CD4-positive, alpha-beta T cell treated with Interleukin-6 at 100 ng/mL for 8 hours (primary cell): ENCODE measurements around the gene PI4KA.

Experiments used
- DNase-seq: peaks from one replicate; pipeline ENCODE4 v3.0.0-alpha.2; 2020; ENCODE audit warnings: mixed read lengths, low spot score

PI4KA gene

DNA sequence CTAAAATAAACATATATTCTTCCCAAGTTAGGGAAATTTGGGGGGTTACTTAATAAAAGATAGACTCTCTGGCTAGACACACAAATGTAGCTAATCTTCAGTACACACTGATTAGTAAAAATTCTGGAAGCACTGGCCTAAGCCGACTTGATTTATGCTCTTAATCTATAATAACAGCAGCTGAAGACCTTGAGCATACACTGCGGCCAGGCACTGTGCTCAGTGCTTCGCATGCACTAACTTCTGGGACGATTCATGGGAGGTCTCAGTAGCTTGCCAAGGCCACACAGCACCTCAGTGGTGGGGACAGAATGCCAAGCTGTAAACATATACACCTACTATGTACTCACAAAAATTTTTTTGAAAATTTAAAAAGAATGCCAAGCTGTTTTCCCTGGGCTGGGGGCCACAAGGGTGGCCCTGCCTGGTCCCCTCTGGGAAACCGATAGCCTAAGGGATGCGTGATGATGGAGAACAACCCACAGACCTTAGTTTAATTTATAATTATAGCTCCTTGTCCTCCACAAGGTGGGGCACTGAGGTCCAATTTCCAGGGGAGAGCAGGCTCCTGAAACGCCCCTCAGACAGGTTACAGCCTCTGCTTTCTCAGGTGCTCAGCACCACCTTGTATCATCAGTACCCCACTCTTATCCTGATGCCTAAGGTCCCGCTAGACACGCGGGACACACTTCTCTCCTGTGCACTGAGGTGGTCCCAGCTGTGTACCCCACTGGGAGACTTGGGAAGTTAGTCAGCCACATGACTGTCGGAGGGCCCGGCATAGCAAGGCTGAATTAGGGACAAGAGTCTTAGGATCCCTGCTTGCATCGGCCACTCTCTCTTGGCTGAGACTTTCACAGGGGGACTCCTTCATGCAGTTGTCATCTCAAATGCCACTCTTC lies 64.6 kb downstream of the PI4KA start:
- DNase-seq = no peak

- DNase-seq = no peak
Measured at GRCh38 chr22:20792966-20793728, 65.5 kb downstream of the PI4KA start.

- DNase-seq = no peak
Measured at GRCh38 chr22:20792221-20792965, 66.2 kb downstream of the PI4KA start.

- DNase-seq = no peak
Measured at GRCh38 chr22:20788627-20789344, 69.8 kb downstream of the PI4KA start.

GRCh38 chr22:20787746-20788626 lies 70.6 kb downstream of the PI4KA start:
- DNase-seq = no peak

GRCh38 chr22:20787223-20787622 lies 71.4 kb downstream of the PI4KA start:
- no peak for DNase-seq

DNA sequence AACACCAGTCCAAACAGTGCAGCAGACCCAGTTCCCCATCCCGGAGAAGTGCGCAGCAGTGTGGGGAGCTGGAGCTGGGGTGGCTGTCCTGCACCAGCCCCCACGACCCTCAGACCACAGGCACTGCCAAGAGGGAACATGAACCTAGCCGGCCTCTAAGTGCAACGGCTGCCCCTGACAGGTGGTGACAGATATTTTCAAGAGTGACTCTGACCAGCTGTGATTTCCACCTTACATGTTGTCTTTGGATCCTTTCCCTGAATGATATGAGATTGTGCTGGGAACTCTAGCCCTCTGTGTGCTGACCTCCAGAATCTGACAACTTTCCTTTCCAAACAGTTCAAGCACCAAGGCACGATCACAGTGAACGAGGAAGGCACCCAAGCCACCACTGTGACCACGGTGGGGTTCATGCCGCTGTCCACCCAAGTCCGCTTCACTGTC lies 72.1 kb downstream of the PI4KA start:
- DNase-seq = no peak

GRCh38 chr22:20786048-20786447 lies 72.6 kb downstream of the PI4KA start:
- DNase-seq = no peak

DNA sequence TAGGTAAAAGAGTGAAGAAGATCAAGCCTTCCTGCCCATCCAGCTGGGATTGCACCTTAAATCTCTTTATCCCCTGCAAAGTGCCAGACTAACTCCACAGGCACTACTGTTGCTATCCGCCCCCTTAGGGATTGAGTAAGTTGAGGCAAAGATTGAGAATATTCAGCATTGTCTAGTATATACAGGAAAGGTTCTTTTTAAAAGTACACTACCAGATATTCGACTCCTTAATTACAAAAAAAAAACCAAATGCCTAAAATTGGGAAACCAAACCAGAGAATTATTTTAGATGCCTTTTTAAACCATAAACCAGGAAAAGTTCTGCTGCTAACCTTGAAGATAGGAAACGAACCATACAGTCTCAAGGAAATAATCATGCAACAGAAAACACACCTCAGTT lies 73.2 kb downstream of the PI4KA start:
- no peak for DNase-seq

DNA sequence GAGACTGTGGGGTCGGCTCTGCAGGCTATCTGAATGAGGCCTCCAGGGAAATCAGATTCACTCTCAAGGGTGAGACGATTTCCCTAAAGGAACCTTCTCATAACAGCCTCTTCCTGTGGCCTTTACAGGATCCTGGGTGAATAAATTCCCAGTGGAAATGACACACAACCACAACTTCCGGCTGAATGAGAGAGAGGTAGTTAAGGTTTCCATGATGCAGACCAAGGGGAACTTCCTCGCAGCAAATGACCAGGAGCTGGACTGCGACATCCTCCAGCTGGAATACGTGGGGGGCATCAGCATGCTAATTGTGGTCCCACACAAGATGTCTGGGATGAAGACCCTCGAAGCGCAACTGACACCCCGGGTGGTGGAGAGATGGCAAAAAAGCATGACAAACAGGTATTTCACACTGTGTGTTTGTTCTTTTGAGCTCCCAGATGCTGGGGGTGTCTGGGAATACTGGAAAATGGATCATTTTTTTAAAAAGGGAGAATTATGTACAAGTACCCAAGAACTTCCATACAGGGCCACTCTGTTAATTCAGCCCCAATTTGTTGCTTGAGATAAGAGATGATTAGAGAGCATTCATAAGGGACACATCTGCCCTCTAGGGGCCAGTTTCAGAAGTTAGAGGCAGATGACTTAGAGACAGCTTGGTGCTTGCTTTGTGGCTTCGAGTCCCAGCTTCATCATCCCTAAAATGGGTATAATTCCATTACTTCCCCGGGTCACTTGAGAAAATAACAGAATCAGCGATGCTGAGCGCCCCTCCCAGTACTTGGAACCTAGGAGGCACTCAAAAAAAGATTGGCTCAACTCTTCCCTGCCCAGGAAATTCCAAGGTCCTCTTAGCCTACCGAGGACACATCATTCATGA lies 74.5 kb downstream of the PI4KA start:
- DNase-seq = peak; percentile 48

GRCh38 chr22:20783300-20783673 lies 75.3 kb downstream of the PI4KA start:
- no peak for DNase-seq

GRCh38 chr22:20782596-20783299 lies 75.9 kb downstream of the PI4KA start:
- DNase-seq = no peak

- no peak for DNase-seq
Measured at GRCh38 chr22:20782083-20782482, 76.5 kb downstream of the PI4KA start.

GRCh38 chr22:20781272-20781990 lies 77.2 kb downstream of the PI4KA start:
- no peak for DNase-seq

DNA sequence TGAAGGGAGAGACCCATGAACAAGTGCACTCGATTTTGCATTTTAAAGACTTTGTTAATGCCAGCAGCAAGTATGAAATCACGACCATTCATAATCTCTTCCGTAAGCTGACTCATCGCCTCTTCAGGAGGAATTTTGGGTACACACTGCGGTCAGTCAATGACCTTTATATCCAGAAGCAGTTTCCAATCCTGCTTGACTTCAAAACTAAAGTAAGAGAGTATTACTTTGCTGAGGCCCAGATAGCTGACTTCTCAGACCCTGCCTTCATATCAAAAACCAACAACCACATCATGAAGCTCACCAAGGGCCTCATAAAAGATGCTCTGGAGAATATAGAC lies 78.8 kb downstream of the PI4KA start:
- DNase-seq = no peak

DNA sequence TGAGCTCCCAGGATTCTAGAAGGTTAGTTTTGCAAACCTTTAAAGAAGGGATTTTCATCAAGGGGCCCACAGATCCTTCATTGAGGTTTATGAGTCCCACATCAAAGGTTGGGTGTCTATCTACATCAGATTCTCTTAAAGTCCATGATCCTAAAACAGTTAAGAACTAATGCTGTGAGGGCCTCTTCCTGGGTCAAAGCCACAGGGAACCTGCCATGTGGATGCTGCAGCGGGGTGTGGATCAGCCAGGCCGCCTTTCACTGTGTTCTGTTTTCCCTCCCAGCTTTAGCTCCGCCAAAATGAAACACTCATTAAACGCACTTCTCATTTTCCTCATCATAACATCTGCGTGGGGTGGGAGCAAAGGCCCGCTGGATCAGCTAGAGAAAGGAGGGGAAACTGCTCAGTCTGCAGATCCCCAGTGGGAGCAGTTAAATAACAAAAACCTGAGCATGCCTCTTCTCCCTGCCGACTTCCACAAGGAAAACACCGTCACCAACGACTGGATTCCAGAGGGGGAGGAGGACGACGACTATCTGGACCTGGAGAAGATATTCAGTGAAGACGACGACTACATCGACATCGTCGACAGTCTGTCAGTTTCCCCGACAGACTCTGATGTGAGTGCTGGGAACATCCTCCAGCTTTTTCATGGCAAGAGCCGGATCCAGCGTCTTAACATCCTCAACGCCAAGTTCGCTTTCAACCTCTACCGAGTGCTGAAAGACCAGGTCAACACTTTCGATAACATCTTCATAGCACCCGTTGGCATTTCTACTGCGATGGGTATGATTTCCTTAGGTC lies 79.4 kb downstream of the PI4KA start:
- no peak for DNase-seq

DNA sequence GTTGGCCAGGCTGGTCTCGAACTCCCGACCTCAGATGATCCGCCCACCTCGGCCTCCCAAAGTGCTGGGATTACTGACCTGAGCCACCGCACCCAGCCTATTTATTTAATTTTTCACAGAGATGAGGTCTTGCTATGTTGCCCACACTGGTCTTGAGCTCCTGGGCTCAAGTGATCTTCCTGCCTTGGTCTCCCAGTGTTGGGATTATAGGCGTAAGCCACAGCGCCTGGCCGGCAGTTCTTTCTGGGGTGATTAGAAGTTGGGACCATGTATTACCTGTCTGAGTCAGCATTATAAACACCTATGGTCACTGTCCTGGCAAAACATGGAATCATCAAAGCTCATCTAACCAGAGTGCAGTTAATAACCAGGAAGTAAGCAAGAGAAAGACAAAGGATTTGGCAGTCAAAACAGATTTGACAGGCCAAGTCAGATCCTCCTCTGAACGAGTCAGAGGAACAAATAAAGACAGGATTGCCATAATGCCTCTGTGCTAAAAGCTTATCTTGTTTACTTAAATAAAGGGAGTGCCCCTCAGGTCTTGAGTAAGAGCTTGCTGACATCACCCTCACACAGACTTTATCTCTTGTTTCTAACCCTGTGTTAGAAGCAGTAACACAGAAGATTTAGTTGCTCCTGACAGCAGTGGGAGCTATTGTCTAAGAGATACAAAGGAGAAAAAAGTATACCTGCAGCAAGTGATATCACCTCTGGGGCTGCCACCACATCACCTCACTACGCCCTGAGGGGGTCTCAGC lies 81.0 kb downstream of the PI4KA start:
- no peak for DNase-seq
